ENCODE measurements around the gene NKPD1. TPM values are rescaled to one million over a fixed set of nuclear protein-coding genes. Genes with fewer than 3 reads are reported as not detected.
A peak's percentile ranks its signal among the peaks of the same experiment; 100 is the strongest.

Gene NKPD1
- total RNA-seq, 2 donors from 2014 or later = not detected

DNA sequence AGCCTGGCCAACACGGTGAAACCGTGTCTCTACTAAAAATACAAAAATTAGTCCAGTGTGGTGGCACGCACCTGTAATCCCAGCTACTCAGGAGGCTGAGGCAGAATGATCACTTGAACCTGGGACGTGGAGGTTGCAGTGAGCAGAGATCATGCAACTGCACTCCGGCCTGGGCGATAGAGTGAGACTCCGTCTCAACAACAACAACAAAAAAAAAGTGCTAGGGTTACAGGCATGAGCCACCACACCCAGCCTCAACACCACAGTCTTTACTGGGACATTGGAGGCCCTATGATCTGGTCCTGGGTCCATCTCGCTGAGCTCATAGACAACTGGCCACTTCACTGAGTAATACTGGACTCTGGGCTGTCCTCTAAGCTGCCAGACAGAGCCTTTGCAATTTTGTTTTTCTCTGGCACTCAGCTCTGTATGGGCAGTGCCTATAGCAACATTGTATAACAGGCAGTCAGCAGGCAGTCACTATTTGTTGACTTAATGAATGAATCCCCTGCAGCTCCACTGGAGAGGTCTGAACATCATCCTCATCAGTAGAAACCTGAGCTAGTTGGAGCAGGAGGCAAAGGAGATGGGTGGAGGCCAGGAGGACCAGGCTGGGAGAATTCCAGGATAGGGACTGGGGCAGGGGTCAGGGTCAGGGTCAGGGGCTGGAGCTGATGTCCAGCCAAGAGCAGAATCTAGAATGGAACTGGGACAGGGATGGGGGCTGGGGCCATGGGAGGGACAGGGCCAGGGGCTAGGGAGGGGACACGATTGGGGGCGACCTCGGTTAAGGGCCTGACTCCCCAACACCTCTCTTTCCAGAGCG lies 25.9 kb upstream of the NKPD1 start:
- no peak for ATAC-seq
- TF ChIP-seq, protein P1, sequence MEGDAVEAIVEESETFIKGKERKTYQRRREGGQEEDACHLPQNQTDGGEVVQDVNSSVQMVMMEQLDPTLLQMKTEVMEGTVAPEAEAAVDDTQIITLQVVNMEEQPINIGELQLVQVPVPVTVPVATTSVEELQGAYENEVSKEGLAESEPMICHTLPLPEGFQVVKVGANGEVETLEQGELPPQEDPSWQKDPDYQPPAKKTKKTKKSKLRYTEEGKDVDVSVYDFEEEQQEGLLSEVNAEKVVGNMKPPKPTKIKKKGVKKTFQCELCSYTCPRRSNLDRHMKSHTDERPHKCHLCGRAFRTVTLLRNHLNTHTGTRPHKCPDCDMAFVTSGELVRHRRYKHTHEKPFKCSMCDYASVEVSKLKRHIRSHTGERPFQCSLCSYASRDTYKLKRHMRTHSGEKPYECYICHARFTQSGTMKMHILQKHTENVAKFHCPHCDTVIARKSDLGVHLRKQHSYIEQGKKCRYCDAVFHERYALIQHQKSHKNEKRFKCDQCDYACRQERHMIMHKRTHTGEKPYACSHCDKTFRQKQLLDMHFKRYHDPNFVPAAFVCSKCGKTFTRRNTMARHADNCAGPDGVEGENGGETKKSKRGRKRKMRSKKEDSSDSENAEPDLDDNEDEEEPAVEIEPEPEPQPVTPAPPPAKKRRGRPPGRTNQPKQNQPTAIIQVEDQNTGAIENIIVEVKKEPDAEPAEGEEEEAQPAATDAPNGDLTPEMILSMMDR (IDR thresholded peaks at IDR 0.05) = no peak
- TF ChIP-seq POLR2A (IDR thresholded peaks at IDR 0.05) = no peak

DNA sequence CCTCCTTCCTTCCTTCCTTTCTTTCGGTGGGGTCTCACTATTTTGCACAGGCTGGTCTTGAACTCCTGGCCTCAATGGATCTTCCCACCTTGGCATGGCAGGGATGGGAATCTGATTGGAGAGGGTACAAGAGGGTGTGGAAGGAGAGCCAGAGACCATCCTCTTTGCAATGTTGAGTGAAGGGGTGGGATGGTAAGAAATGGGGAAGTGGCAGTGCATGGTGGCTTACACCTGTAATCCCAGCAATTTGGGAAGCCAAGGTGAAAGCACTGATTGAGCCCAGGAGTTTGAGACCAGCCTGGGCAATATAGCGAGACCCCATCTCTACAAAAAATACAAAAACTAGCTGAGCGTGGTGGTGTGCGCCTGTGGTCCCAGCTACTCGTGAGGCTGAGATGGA lies 23.3 kb upstream of the NKPD1 start:
- ATAC-seq = no peak
- Histone ChIP-seq H3K27ac (no peak overlapping the region), H3K27me3 (no peaks in the 10 kb centered on the region), H3K36me3 (replicated peaks in 1 of 2; ENCODE audit: insufficient read depth in 1 of 2, low read depth in 2 of 2) (no peaks in the 10 kb centered on the region), H3K9me3 (no peaks in the 10 kb centered on the region), H3K4me1 (peaks cover 24% of the 10 kb centered on the region), H3K4me3 (no peak overlapping the region)
- TF ChIP-seq POLR2A (IDR thresholded peaks at IDR 0.05) = no peak
- TF ChIP-seq, protein P1 (IDR thresholded peaks at IDR 0.05) = no peak
- DNase-seq = no peak
- intact Hi-C loops (cut with DNase I) = no loop called here
- whole genome bisulfite sequencing, 2 donors = 91 to 92% methylated on average over 5 of the region's 5 CpGs

More for the DNA sequence above, 25.9 kb upstream of the NKPD1 start:
- Histone ChIP-seq H3K27me3 (no peaks in the 10 kb centered on the region), H3K27ac (no peak overlapping the region), H3K36me3 (replicated peaks in 1 of 2; ENCODE audit: insufficient read depth in 1 of 2, low read depth in 2 of 2) (no peaks in the 10 kb centered on the region), H3K4me3 (no peak overlapping the region), H3K9me3 (no peaks in the 10 kb centered on the region), H3K4me1 (peaks cover under 1% of the 10 kb centered on the region)
- DNase-seq = no peak
- intact Hi-C loops (cut with DNase I) = no loop called here
- 90 to 91% methylated on average over 11 to 12 of the region's 12 CpGs for WGBS, 2 donors

DNA sequence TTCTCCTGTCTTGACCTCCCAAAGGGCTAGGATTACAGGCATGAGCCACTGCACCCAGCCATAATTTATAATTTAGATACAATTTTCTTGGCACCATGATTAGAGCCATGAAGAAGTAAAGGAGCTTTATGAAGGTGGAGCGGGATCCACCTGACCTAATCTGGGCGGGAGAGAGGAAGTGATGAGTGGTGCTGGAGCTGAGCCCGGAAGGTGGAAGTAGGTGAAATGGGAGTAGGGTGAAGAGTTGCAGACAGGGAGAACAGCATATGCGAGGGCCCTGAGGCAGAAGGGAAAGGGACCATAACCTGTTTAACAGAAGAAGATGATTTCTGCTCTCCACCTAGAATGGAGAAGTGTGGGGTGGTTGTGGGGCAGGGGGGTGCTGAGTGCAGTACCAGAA lies 22.0 kb upstream of the NKPD1 start:
- H3K27me3 ChIP-seq = no peaks in the 10 kb centered on the region
- no peaks in the 10 kb centered on the region for H3K36me3 ChIP-seq (replicated peaks in 1 of 2; ENCODE audit: insufficient read depth in 1 of 2, low read depth in 2 of 2)
- WGBS, 2 donors = 88 to 89% methylated on average over 4 of the region's 4 CpGs
- H3K4me1 ChIP-seq = peaks cover 24% of the 10 kb centered on the region
- no peak overlapping the region for H3K4me3 ChIP-seq
- intact Hi-C loops (cut with DNase I) = no loop called here
- DNase-seq (no peak), ATAC-seq (no peak)
- TF ChIP-seq, protein P1 (IDR thresholded peaks at IDR 0.05) = no peak
- TF ChIP-seq POLR2A (IDR thresholded peaks at IDR 0.05) = no peak
- H3K9me3 ChIP-seq = no peaks in the 10 kb centered on the region
- no peak overlapping the region for H3K27ac ChIP-seq

DNA sequence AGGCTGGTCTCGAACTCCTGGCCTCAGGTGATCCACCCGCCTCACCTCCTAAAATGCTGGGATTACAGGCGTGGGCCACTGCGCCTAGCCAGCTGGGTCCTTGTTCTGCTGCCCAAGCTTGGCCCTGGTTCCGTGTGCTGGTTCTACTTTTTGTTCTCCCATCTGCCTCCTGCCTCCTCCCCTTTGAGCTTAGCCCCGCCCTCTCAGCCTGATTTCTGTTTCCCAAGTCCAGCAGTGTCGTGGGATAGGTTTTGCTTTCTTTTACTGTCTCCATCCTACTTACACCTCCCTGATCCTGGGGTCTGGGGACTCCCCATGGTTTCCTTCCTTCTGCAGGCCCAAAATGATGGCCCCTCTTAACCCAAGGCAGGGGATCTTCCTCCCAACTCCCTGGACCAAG lies 20.2 kb upstream of the NKPD1 start:
- Histone ChIP-seq H3K36me3 (replicated peaks in 1 of 2; ENCODE audit: insufficient read depth in 1 of 2, low read depth in 2 of 2) (no peaks in the 10 kb centered on the region), H3K9me3 (no peaks in the 10 kb centered on the region), H3K4me3 (no peak overlapping the region), H3K27ac (no peak overlapping the region), H3K4me1 (peaks cover 32% of the 10 kb centered on the region), H3K27me3 (no peaks in the 10 kb centered on the region)
- no peak for DNase-seq
- TF ChIP-seq, protein P1 (IDR thresholded peaks at IDR 0.05) = no peak
- no peak for ATAC-seq
- WGBS, 2 donors = 76 to 85% methylated on average over 7 of the region's 7 CpGs
- intact Hi-C loops (cut with DNase I) = no loop called here

DNA sequence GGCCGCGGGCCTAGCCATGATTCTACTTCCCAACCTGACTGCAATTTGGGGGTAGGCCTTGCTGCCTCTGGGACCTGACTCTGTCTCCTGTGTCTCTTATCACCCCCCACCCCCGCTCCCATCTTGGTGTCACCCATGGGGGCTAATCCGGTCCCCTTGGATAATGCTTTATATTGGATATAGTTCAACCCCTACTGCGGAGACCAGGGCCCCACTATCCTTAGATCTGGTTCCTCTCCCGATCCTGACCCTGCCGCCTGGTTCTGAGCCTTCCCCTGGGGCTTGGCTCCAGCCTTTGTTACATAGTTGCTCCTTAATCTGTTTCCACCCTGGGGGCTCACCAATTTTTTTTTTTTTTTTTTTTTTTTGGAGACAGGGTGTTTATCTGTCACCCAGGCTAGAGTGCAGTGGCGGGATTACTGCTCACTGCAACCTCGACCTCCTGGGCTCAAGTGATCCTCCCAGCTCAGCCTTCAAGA lies 19.1 kb upstream of the NKPD1 start:
- Histone ChIP-seq H3K9me3 (no peaks in the 10 kb centered on the region), H3K4me3 (peak overlapping the region; percentile 51 to 97), H3K4me1 (peaks cover 32% of the 10 kb centered on the region), H3K36me3 (replicated peaks in 1 of 2; ENCODE audit: insufficient read depth in 1 of 2, low read depth in 2 of 2) (no peaks in the 10 kb centered on the region), H3K27ac (peak overlapping the region; percentile 66 to 93 (median 82)), H3K27me3 (no peaks in the 10 kb centered on the region)
- WGBS, 2 donors = 43 to 57% methylated on average over 6 to 9 of the region's 9 CpGs
- DNase-seq (peak in 1 of 4 donors; percentile 26), ATAC-seq (no peak)
- intact Hi-C loops (cut with DNase I) = no loop called here
- TF ChIP-seq, protein P1 (IDR thresholded peaks at IDR 0.05) = no peak
- TF ChIP-seq POLR2A (IDR thresholded peaks at IDR 0.05) = no peak

All from body of pancreas (tissue), 4 donors.